T-helper 17 cell (primary cell): Measurements from ENCODE around the gene STK39. TPM values are rescaled to one million over a fixed set of nuclear protein-coding genes. Genes with fewer than 3 reads are reported as not detected.

Experiments used
- ATAC-seq: fragments of 150-1000 bp; cut with Tn5 transposase; 2 replicates; pipeline ENCODE4 v1.10.0; 2021; ENCODE audit warnings: mild to moderate bottlenecking, moderate library complexity
- DNase-seq, 3 donors: peaks; one replicate each; pipeline versions ENCODE4 v3.0.0 to v3.0.0-alpha.2; 2020 to 2021
- H3K9me3 ChIP-seq: one replicate; pipeline ENCODE4 v1.7.0; 2013; ENCODE audit warnings: low read length, mild to moderate bottlenecking; ENCODE audit not compliant: control insufficient read depth, poor library complexity, severe bottlenecking
- H3K27ac Mint-ChIP-seq: one replicate; pipeline ENCODE4 v1.8.0; 2022; ENCODE audit warnings: mild to moderate bottlenecking, moderate library complexity, mixed read lengths
- H3K27me3 Mint-ChIP-seq: one replicate; pipeline ENCODE4 v1.8.0; 2022; ENCODE audit warnings: mixed read lengths
- H3K36me3 Mint-ChIP-seq: one replicate; pipeline ENCODE4 v1.8.0; 2022; ENCODE audit warnings: low read depth, mixed read lengths
- H3K4me1 Mint-ChIP-seq: one replicate; pipeline ENCODE4 v1.8.0; 2022; ENCODE audit warnings: mild to moderate bottlenecking, mixed read lengths
- H3K4me3 Mint-ChIP-seq: one replicate; pipeline ENCODE4 v1.8.0; 2022; ENCODE audit warnings: mild to moderate bottlenecking, moderate library complexity, mixed read lengths
- total RNA-seq, 4 donors: library from RNA in 2 of 4; stranded (reverse) in 2 of 4; gene quantifications; one replicate each; pipeline ENCODE4 v1.2.3 and lab custom pipeline; 2022 to 2026

The STK39 gene
- total RNA-seq, 2 donors from 2014 or later, result 24.1 to 26.1 TPM

GRCh38 chr2:167966937-167967913 lies 280.2 kb downstream of the STK39 start:
- DNase-seq (no peak), ATAC-seq (no peak)
- peak overlapping the region; percentile 77 for H3K27ac Mint-ChIP-seq
- no peak overlapping the region for H3K4me3 Mint-ChIP-seq
- H3K9me3 ChIP-seq, result no peaks in the 10 kb centered on the region
- H3K4me1 Mint-ChIP-seq, result peaks cover 13% of the 10 kb centered on the region
- H3K36me3 Mint-ChIP-seq, result peaks cover 12% of the 10 kb centered on the region
- H3K27me3 Mint-ChIP-seq, result no peaks in the 10 kb centered on the region

GRCh38 chr2:167965907-167966761 lies 281.3 kb downstream of the STK39 start:
- H3K4me1 Mint-ChIP-seq, result peaks cover 10% of the 10 kb centered on the region
- H3K36me3 Mint-ChIP-seq, result peaks cover 12% of the 10 kb centered on the region
- no peaks in the 10 kb centered on the region for H3K9me3 ChIP-seq
- H3K27ac Mint-ChIP-seq, result peak overlapping the region; percentile 77
- no peak for DNase-seq
- no peaks in the 10 kb centered on the region for H3K27me3 Mint-ChIP-seq
- no peak for ATAC-seq
- no peak overlapping the region for H3K4me3 Mint-ChIP-seq

GRCh38 chr2:167964650-167965413 lies 282.6 kb downstream of the STK39 start:
- Mint-ChIP-seq H3K27ac (no peak overlapping the region), H3K36me3 (peaks cover 12% of the 10 kb centered on the region), H3K4me1 (peaks cover 10% of the 10 kb centered on the region), H3K27me3 (no peaks in the 10 kb centered on the region), H3K4me3 (no peak overlapping the region)
- no peak for ATAC-seq
- DNase-seq, result no peak
- no peaks in the 10 kb centered on the region for H3K9me3 ChIP-seq

GRCh38 chr2:167963899-167964649 lies 283.3 kb downstream of the STK39 start:
- peaks cover 9% of the 10 kb centered on the region for H3K36me3 Mint-ChIP-seq

GRCh38 chr2:167962436-167963226 lies 284.8 kb downstream of the STK39 start:
- H3K27me3 Mint-ChIP-seq, result no peaks in the 10 kb centered on the region
- no peak for ATAC-seq
- H3K36me3 Mint-ChIP-seq, result peaks cover 7% of the 10 kb centered on the region
- peaks cover 5% of the 10 kb centered on the region for H3K4me1 Mint-ChIP-seq
- H3K27ac Mint-ChIP-seq, result peak overlapping the region; percentile 44
- no peaks in the 10 kb centered on the region for H3K9me3 ChIP-seq
- H3K4me3 Mint-ChIP-seq, result no peak overlapping the region
- DNase-seq, result no peak

More at GRCh38 chr2:167963899-167964649, 283.3 kb downstream of the STK39 start:
- H3K9me3 ChIP-seq, result no peaks in the 10 kb centered on the region
- Mint-ChIP-seq H3K27ac (no peak overlapping the region), H3K4me3 (no peak overlapping the region), H3K4me1 (peaks cover 5% of the 10 kb centered on the region), H3K27me3 (no peaks in the 10 kb centered on the region)
- ATAC-seq (no peak), DNase-seq (no peak)

- H3K4me3 Mint-ChIP-seq, result no peak overlapping the region
- H3K36me3 Mint-ChIP-seq, result peaks cover 9% of the 10 kb centered on the region
Measured at GRCh38 chr2:167961536-167962048, 285.8 kb downstream of the STK39 start.

GRCh38 chr2:167960089-167960747 lies 287.2 kb downstream of the STK39 start:
- DNase-seq, result no peak
- peaks cover 6% of the 10 kb centered on the region for H3K36me3 Mint-ChIP-seq
- peaks cover 3% of the 10 kb centered on the region for H3K4me1 Mint-ChIP-seq
- no peaks in the 10 kb centered on the region for H3K9me3 ChIP-seq
- ATAC-seq, result no peak
- no peak overlapping the region for H3K27ac Mint-ChIP-seq
- no peak overlapping the region for H3K4me3 Mint-ChIP-seq
- no peaks in the 10 kb centered on the region for H3K27me3 Mint-ChIP-seq

More at GRCh38 chr2:167961536-167962048, 285.8 kb downstream of the STK39 start:
- DNase-seq, result no peak
- no peak overlapping the region for H3K27ac Mint-ChIP-seq
- H3K4me1 Mint-ChIP-seq, result peaks cover 5% of the 10 kb centered on the region
- H3K9me3 ChIP-seq, result no peaks in the 10 kb centered on the region
- no peak for ATAC-seq
- H3K27me3 Mint-ChIP-seq, result no peaks in the 10 kb centered on the region

- ATAC-seq (no peak), DNase-seq (no peak)
- no peaks in the 10 kb centered on the region for H3K27me3 Mint-ChIP-seq
- H3K27ac Mint-ChIP-seq, result no peak overlapping the region
- H3K9me3 ChIP-seq, result no peaks in the 10 kb centered on the region
- H3K36me3 Mint-ChIP-seq, result peaks cover 3% of the 10 kb centered on the region
- H3K4me3 Mint-ChIP-seq, result no peak overlapping the region
- peaks cover 2% of the 10 kb centered on the region for H3K4me1 Mint-ChIP-seq
Measured at GRCh38 chr2:167957662-167958061, 289.7 kb downstream of the STK39 start.

GRCh38 chr2:167955264-167955906 lies 292.0 kb downstream of the STK39 start:
- ATAC-seq, result no peak
- H3K27ac Mint-ChIP-seq, result no peak overlapping the region
- H3K9me3 ChIP-seq, result no peaks in the 10 kb centered on the region
- H3K4me3 Mint-ChIP-seq, result no peak overlapping the region
- no peaks in the 10 kb centered on the region for H3K27me3 Mint-ChIP-seq
- no peak for DNase-seq
- peaks cover 6% of the 10 kb centered on the region for H3K36me3 Mint-ChIP-seq
- no peaks in the 10 kb centered on the region for H3K4me1 Mint-ChIP-seq

GRCh38 chr2:167954495-167954894 lies 292.9 kb downstream of the STK39 start:
- Mint-ChIP-seq H3K36me3 (peaks cover 6% of the 10 kb centered on the region), H3K4me1 (no peaks in the 10 kb centered on the region), H3K4me3 (no peak overlapping the region), H3K27ac (no peak overlapping the region), H3K27me3 (no peaks in the 10 kb centered on the region)
- ATAC-seq (no peak), DNase-seq (no peak)
- no peaks in the 10 kb centered on the region for H3K9me3 ChIP-seq

GRCh38 chr2:167953776-167954175 lies 293.6 kb downstream of the STK39 start:
- no peak for ATAC-seq
- H3K4me3 Mint-ChIP-seq, result no peak overlapping the region
- H3K4me1 Mint-ChIP-seq, result no peaks in the 10 kb centered on the region
- peaks cover 6% of the 10 kb centered on the region for H3K36me3 Mint-ChIP-seq
- no peaks in the 10 kb centered on the region for H3K9me3 ChIP-seq
- no peak for DNase-seq
- no peak overlapping the region for H3K27ac Mint-ChIP-seq
- no peaks in the 10 kb centered on the region for H3K27me3 Mint-ChIP-seq
